PFSK-1 (cell line): Measurements from ENCODE around the gene PIK3CG.

Experiments
- FOXP2 ChIP-seq: optimal IDR thresholded peaks from 2 replicates; pipeline ENCODE3; 2011; ENCODE audit warnings: borderline replicate concordance, control low read depth, inconsistent platforms; ENCODE audit not compliant: insufficient read depth; ENCODE audit errors: extremely low read length, extremely low read depth
- POLR2AphosphoS5 ChIP-seq: IDR thresholded peaks from 2 replicates; pipeline ENCODE4 v1.6.1; 2012; ENCODE audit warnings: low read depth, mild to moderate bottlenecking, control low read depth, low read length, moderate library complexity
- REST ChIP-seq, 2 experiments: IDR thresholded peaks; 2 replicates each; pipeline versions ENCODE4 v1.6.1 to v1.8.0; 2011 to 2012; ENCODE audit warnings: low read depth in 2 of 2, low read length in 2 of 2, control low read depth in 1 of 2, inconsistent platforms in 1 of 2, mild to moderate bottlenecking in 1 of 2, moderate library complexity in 1 of 2; ENCODE audit not compliant: insufficient read depth in 1 of 2
- SIN3A ChIP-seq: IDR thresholded peaks from 2 replicates; pipeline ENCODE4 v1.6.1; 2012; ENCODE audit warnings: mild to moderate bottlenecking, low read length, moderate library complexity, borderline replicate concordance; ENCODE audit not compliant: insufficient read depth
- TAF1 ChIP-seq: IDR thresholded peaks from 2 replicates; pipeline ENCODE4 v1.6.1; 2012; ENCODE audit warnings: low read length, control low read depth, borderline replicate concordance; ENCODE audit not compliant: insufficient read depth

Gene PIK3CG

GRCh38 chr7:106911959-106912358 is 46.9 kb downstream of the PIK3CG start:
- no peak for TF ChIP-seq TAF1
- TF ChIP-seq FOXP2: no peak
- TF ChIP-seq REST (IDR thresholded peaks at IDR 0.05; ENCODE audit: insufficient read depth in 1 of 2, low read depth in 2 of 2, low read length in 2 of 2): no peak
- TF ChIP-seq POLR2AphosphoS5: no peak
- no peak for TF ChIP-seq SIN3A

DNA sequence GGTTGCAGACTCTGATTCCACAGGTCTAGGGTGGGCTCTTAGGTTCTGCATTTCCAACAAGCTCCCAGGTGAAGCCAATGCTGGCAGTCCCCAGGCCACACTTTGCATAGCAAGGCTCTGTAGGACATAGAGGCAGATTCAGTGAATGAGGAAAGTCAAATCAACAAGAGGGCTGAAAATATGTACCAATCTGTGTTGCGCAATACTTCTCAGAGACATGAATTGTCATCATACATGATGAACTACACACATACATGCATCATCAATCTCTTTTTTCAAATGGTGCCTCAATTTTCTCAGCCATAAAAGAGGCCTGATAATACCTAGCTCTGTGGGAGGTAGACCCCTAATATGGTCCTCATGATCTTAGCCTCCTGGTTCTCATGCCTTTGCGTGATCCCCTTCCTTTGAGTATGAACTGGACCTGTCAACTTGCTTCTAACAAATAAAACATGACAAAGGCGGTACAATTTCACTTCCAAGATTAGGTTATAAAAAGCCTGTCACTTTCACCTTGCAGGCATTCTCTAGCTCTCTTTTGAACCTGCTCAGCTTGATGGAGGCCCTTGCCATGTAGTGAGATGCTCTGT is 49.0 kb downstream of the PIK3CG start:
- TF ChIP-seq SIN3A: no peak
- TF ChIP-seq FOXP2: no peak
- no peak for TF ChIP-seq POLR2AphosphoS5
- no peak for TF ChIP-seq TAF1
- TF ChIP-seq REST (IDR thresholded peaks at IDR 0.05; ENCODE audit: insufficient read depth in 1 of 2, low read depth in 2 of 2, low read length in 2 of 2): no peak

GRCh38 chr7:106915407-106915806 is 50.3 kb downstream of the PIK3CG start:
- TF ChIP-seq SIN3A (no peak), TAF1 (no peak), FOXP2 (no peak), POLR2AphosphoS5 (no peak)

- TF ChIP-seq SIN3A: no peak
- TF ChIP-seq TAF1: no peak
- TF ChIP-seq POLR2AphosphoS5: no peak
- TF ChIP-seq FOXP2: no peak
Observed at GRCh38 chr7:106915873-106916272, 50.8 kb downstream of the PIK3CG start.

GRCh38 chr7:106916679-106917078 is 51.6 kb downstream of the PIK3CG start:
- TF ChIP-seq FOXP2 (no peak), SIN3A (no peak), REST (IDR thresholded peaks at IDR 0.05; ENCODE audit: insufficient read depth in 1 of 2, low read depth in 2 of 2, low read length in 2 of 2) (no peak), POLR2AphosphoS5 (no peak), TAF1 (no peak)

- TF ChIP-seq TAF1: no peak
- TF ChIP-seq REST (IDR thresholded peaks at IDR 0.05; ENCODE audit: insufficient read depth in 1 of 2, low read depth in 2 of 2, low read length in 2 of 2): no peak
- no peak for TF ChIP-seq POLR2AphosphoS5
- no peak for TF ChIP-seq SIN3A
- no peak for TF ChIP-seq FOXP2
Observed at GRCh38 chr7:106918991-106919390, 53.9 kb downstream of the PIK3CG start.
